Activated CD8-positive, alpha-beta T cell treated with anti-CD3 and anti-CD28 coated beads for 36 hours (primary cell): ENCODE measurements around the gene DLGAP1. TPM values are rescaled to one million over a fixed set of nuclear protein-coding genes. Genes with fewer than 3 reads are reported as not detected.

Experiments
- ATAC-seq: fragments of 200-7000 bp; cut with Tn5 transposase; one replicate; pipeline ENCODE4 v1.10.0; 2021; ENCODE audit warnings: mild to moderate bottlenecking, moderate library complexity
- CTCF ChIA-PET: fragments of 350-600 bp; sonication (Branson Sonifier 250); formaldehyde crosslinking; loops from one replicate; lab custom pipeline; 2021; ENCODE audit warnings: antibody characterized with exemption; lab: Charles Lee
- POLR2A ChIA-PET: fragments of 350-600 bp; sonication (Branson Sonifier 250); formaldehyde crosslinking; loops from one replicate; lab custom pipeline; 2021; ENCODE audit warnings: antibody characterized with exemption; lab: Charles Lee
- DNase-seq: peaks from one replicate; pipeline ENCODE4 v3.0.0-alpha.2; 2020
- H3K27ac Mint-ChIP-seq: one replicate; pipeline ENCODE4 v1.8.0; 2021; ENCODE audit warnings: mild to moderate bottlenecking, mixed read lengths
- H3K27me3 Mint-ChIP-seq: one replicate; pipeline ENCODE4 v1.8.0; 2021; ENCODE audit warnings: mixed read lengths
- H3K36me3 Mint-ChIP-seq: one replicate; pipeline ENCODE4 v1.8.0; 2021; ENCODE audit warnings: low read depth, mixed read lengths
- H3K4me1 Mint-ChIP-seq: one replicate; pipeline ENCODE4 v1.8.0; 2021; ENCODE audit warnings: low read depth, mixed read lengths
- H3K4me3 Mint-ChIP-seq: one replicate; pipeline ENCODE4 v1.8.0; 2021; ENCODE audit warnings: mild to moderate bottlenecking, moderate library complexity, mixed read lengths
- H3K9me3 Mint-ChIP-seq: one replicate; pipeline ENCODE4 v1.8.0; 2021; ENCODE audit warnings: mixed read lengths
- intact Hi-C: fragments of 100-400 bp; cut with micrococcal nuclease; formaldehyde crosslinking; loops from one replicate; pipeline ENCODE4 v1.10.0; 2022
- total RNA-seq, 2 experiments: library from RNA; stranded (reverse); gene quantifications; one replicate each; pipeline ENCODE4 v1.2.3, GENCODE V29; 2021
- TF ChIP-seq, protein P1 (sequence below): fragments of 200-600 bp; IDR thresholded peaks from one replicate; pipeline ENCODE4 v1.8.0; 2022; ENCODE audit warnings: antibody characterized with exemption, mild to moderate bottlenecking

Gene DLGAP1
- total RNA-seq, 2 experiments from 2014 or later = not detected

DNA sequence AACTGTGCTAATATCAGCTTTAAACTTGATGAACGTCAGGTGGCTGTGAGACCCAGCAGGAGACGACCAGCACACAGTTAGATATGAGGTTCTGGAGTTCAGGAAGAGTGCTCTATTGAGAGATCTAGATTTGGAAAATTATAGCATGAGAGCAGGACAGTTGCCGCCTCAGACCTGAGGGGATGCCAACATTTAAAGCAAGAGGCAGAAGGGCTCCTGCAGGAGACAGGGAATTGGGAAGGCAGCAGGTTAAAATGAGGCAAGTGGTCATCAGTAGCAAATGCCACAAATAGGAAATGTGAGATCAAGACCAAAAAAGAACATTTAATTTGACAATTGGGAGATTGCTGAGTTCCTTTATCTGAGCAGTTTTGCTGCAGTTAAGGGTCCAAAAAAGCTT, 533.3 kb downstream of the DLGAP1 start:
- ChIA-PET CTCF (interaction anchor here (0.9 to 2.3 kb wide), 3 partner anchors 16 to 151 kb away, joined by 3 to 5 read pairs (median 4); no protein-coding TSS in a partner anchor), POLR2A (no interaction called here)
- peaks cover 3% of the 10 kb centered on the region for H3K4me1 Mint-ChIP-seq
- no peak overlapping the region for H3K27ac Mint-ChIP-seq
- no peaks in the 10 kb centered on the region for H3K9me3 Mint-ChIP-seq
- H3K27me3 Mint-ChIP-seq = peaks cover 9% of the 10 kb centered on the region
- ATAC-seq (no peak), DNase-seq (no peak)
- no peaks in the 10 kb centered on the region for H3K36me3 Mint-ChIP-seq
- H3K4me3 Mint-ChIP-seq = no peak overlapping the region
- TF ChIP-seq, protein P1, sequence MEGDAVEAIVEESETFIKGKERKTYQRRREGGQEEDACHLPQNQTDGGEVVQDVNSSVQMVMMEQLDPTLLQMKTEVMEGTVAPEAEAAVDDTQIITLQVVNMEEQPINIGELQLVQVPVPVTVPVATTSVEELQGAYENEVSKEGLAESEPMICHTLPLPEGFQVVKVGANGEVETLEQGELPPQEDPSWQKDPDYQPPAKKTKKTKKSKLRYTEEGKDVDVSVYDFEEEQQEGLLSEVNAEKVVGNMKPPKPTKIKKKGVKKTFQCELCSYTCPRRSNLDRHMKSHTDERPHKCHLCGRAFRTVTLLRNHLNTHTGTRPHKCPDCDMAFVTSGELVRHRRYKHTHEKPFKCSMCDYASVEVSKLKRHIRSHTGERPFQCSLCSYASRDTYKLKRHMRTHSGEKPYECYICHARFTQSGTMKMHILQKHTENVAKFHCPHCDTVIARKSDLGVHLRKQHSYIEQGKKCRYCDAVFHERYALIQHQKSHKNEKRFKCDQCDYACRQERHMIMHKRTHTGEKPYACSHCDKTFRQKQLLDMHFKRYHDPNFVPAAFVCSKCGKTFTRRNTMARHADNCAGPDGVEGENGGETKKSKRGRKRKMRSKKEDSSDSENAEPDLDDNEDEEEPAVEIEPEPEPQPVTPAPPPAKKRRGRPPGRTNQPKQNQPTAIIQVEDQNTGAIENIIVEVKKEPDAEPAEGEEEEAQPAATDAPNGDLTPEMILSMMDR = no peak
- intact Hi-C loops = no loop called here

- no peaks in the 10 kb centered on the region for H3K36me3 Mint-ChIP-seq
Measured at GRCh38 chr18:3920832-3921231, 534.3 kb downstream of the DLGAP1 start.

GRCh38 chr18:3919396-3920061, 535.6 kb downstream of the DLGAP1 start:
- TF ChIP-seq, protein P1 = no peak
- DNase-seq (no peak), ATAC-seq (no peak)
- H3K9me3 Mint-ChIP-seq = no peaks in the 10 kb centered on the region
- H3K4me3 Mint-ChIP-seq = no peak overlapping the region
- intact Hi-C loops = no loop called here
- H3K27ac Mint-ChIP-seq = no peak overlapping the region
- ChIA-PET CTCF (no interaction called here), POLR2A (no interaction called here)
- peaks cover 3% of the 10 kb centered on the region for H3K4me1 Mint-ChIP-seq
- H3K27me3 Mint-ChIP-seq = peaks cover 9% of the 10 kb centered on the region
- no peaks in the 10 kb centered on the region for H3K36me3 Mint-ChIP-seq

More at GRCh38 chr18:3920832-3921231, 534.3 kb downstream of the DLGAP1 start:
- H3K4me3 Mint-ChIP-seq = no peak overlapping the region
- ChIA-PET CTCF (interaction anchor here (1.8 to 2.3 kb wide), 2 partner anchors 15 to 75 kb away, joined by 4 to 5 read pairs; no protein-coding TSS in a partner anchor), POLR2A (no interaction called here)
- intact Hi-C loops = no loop called here
- H3K27ac Mint-ChIP-seq = no peak overlapping the region
- H3K9me3 Mint-ChIP-seq = no peaks in the 10 kb centered on the region
- peaks cover 9% of the 10 kb centered on the region for H3K27me3 Mint-ChIP-seq
- ATAC-seq (no peak), DNase-seq (no peak)
- TF ChIP-seq, protein P1 = no peak
- H3K4me1 Mint-ChIP-seq = peaks cover 3% of the 10 kb centered on the region

GRCh38 chr18:3916082-3916481, 539.0 kb downstream of the DLGAP1 start:
- Mint-ChIP-seq H3K9me3 (no peaks in the 10 kb centered on the region), H3K27ac (no peak overlapping the region), H3K27me3 (peaks cover 6% of the 10 kb centered on the region), H3K4me1 (no peaks in the 10 kb centered on the region), H3K4me3 (no peak overlapping the region), H3K36me3 (no peaks in the 10 kb centered on the region)
- DNase-seq = no peak
- ChIA-PET CTCF (interaction anchor here (0.8 kb wide), 1 partner anchor 144 kb away, joined by 3 read pairs; no protein-coding TSS in a partner anchor), POLR2A (no interaction called here)
- TF ChIP-seq, protein P1 = no peak
- ATAC-seq = no peak
- intact Hi-C loops = no loop called here

DNA sequence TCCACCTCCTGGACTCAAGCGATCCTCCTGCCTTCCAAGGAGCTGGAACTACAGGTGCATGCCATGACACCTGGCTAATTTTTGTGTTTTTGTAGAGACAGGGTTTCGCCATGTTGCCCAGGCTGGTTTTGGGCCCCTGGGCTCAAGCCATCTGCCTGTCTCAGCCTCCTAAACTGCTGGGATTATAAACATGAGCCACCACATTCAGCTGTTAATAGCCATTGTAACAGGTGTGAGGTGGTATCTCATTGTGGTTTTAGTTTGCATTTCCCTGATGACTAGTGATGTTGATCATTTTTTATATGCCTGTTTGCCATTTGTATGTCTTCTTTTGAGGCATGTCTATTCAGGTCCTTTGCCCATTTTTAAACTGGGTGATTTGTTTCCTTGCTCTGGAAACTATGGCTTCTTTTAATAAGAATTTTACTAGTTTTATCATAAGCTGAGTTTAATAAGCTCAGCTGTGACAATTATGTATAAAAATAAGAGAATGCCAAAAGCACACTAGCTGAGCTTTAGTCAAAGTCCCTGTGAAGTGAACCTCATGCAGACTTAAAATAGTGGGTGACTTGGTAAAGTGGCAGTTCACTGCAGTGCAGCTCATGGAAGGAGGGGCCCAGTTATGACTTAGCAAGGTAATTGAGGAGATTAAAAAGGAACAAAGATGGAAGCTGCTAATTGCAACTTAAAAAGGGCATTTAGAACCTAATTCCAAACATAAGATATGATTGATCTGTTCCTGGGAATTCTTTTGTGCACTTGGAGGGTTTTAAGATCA, 540.1 kb downstream of the DLGAP1 start:
- no peaks in the 10 kb centered on the region for H3K36me3 Mint-ChIP-seq

More for the DNA sequence above, 540.1 kb downstream of the DLGAP1 start:
- POLR2A ChIA-PET = no interaction called here
- Mint-ChIP-seq H3K27ac (no peak overlapping the region), H3K9me3 (no peaks in the 10 kb centered on the region), H3K27me3 (peaks cover 3% of the 10 kb centered on the region), H3K4me3 (no peak overlapping the region), H3K4me1 (no peaks in the 10 kb centered on the region)
- DNase-seq (no peak), ATAC-seq (no peak)
- CTCF ChIA-PET = interaction anchor here (1.3 kb wide), 1 partner anchor 9 kb away, joined by 3 read pairs; no protein-coding TSS in a partner anchor
- intact Hi-C loops = no loop called here
- TF ChIP-seq, protein P1 = no peak
